MCF 10A (cell line): ENCODE results near the gene POLR2M. TPM values are rescaled to one million over a fixed set of nuclear protein-coding genes. Genes with fewer than 3 reads are reported as not detected.
A peak's percentile ranks its signal among the peaks of the same experiment; 100 is the strongest.

ENCODE experiments used
- BruUV-seq: library from RNA; stranded (reverse); fragments of 400-500 nt; replicated peaks from 2 replicates; lab custom pipeline; 2021; lab: Mats Ljungman, UMichigan
- CTCF ChIA-PET: fragments of 300-600 bp; sonication (Branson Sonifier 250); formaldehyde crosslinking; extraction: SDS; loops from one replicate; lab custom pipeline; 2021; ENCODE audit warnings: antibody characterized with exemption, inconsistent platforms; lab: Yijun Ruan, JAX
- POLR2A ChIA-PET: fragments of 300-600, 350-650 bp; sonication (Branson Sonifier 250); formaldehyde crosslinking; extraction: SDS; loops from one replicate; lab custom pipeline; 2020; ENCODE audit warnings: antibody characterized with exemption, inconsistent platforms; lab: Yijun Ruan, JAX
- DNase-seq: peaks from one replicate; pipeline ENCODE4 v3.0.0-alpha.2; 2018; ENCODE audit not compliant: unreplicated experiment
- H3K27ac Mint-ChIP-seq: one replicate; pipeline ENCODE4 v1.8.0; 2022; ENCODE audit warnings: mild to moderate bottlenecking, low read depth, mixed read lengths; ENCODE audit not compliant: unreplicated experiment
- H3K27me3 Mint-ChIP-seq: one replicate; pipeline ENCODE4 v1.8.0; 2022; ENCODE audit warnings: mixed read lengths; ENCODE audit not compliant: insufficient read depth, unreplicated experiment
- H3K36me3 Mint-ChIP-seq: one replicate; pipeline ENCODE4 v1.8.0; 2022; ENCODE audit warnings: mild to moderate bottlenecking, moderate library complexity, mixed read lengths; ENCODE audit not compliant: insufficient read depth, unreplicated experiment
- H3K4me1 Mint-ChIP-seq: one replicate; pipeline ENCODE4 v1.8.0; 2022; ENCODE audit warnings: mixed read lengths; ENCODE audit not compliant: insufficient read depth, unreplicated experiment
- H3K4me3 Mint-ChIP-seq: one replicate; pipeline ENCODE4 v1.8.0; 2022; ENCODE audit warnings: mild to moderate bottlenecking, moderate library complexity, mixed read lengths; ENCODE audit not compliant: unreplicated experiment
- H3K9me3 Mint-ChIP-seq: one replicate; pipeline ENCODE4 v1.8.0; 2022; ENCODE audit warnings: mixed read lengths; ENCODE audit not compliant: unreplicated experiment
- intact Hi-C: fragments of 100-400 bp; cut with micrococcal nuclease; formaldehyde crosslinking; loops from 2 replicates; pipeline ENCODE4 v1.14.1; 2022
- total RNA-seq: library from RNA; stranded (reverse); gene quantifications from 2 replicates; pipeline ENCODE4 v1.2.3, GENCODE V29; 2022
- TF ChIP-seq, protein P1 (sequence below): fragments of 200-600 bp; IDR thresholded peaks from one replicate; pipeline ENCODE4 v1.8.0; 2022; ENCODE audit warnings: antibody characterized with exemption, mild to moderate bottlenecking; ENCODE audit not compliant: unreplicated experiment

POLR2M gene
- total RNA-seq, 1 experiment from 2014 or later: 114 TPM

DNA sequence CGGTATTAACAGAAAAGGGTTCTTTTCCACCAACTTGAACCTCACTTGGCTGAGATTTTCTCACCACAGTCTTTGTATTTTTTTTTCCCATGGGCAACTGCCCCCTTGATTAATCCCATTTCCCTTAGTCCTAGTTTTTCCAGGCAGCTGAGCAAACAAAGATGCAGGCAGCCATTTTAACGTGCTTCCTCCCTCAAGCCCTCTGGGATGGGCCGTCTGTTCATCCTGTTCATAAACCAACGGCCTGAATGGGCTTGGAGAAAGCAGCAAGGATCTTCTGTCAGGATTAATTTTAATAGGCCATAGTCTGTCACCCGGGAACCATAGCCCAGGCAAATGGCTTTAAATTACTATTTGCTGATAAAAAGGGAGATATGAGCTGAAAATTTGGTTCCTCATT lies 10.4 kb upstream of the POLR2M start:
- Mint-ChIP-seq H3K4me1 (peaks cover 50% of the 10 kb centered on the region), H3K27ac (no peak overlapping the region), H3K36me3 (no peaks in the 10 kb centered on the region), H3K9me3 (no peaks in the 10 kb centered on the region), H3K27me3 (no peaks in the 10 kb centered on the region), H3K4me3 (no peak overlapping the region)
- intact Hi-C loops: no loop called here
- ChIA-PET POLR2A (interaction anchor here (4.5 kb wide), 1 partner anchor 11 kb away, joined by 40 read pairs; the partner anchor contains the start of gene POLR2M), CTCF (interaction anchor here (1.0 to 1.8 kb wide), 3 partner anchors 10 to 137 kb away, joined by 3 to 6 read pairs (median 3); partner anchors contain the start of gene POLR2M)
- DNase-seq: no peak
- no TSS peak for BruUV-seq
- TF ChIP-seq, protein P1, sequence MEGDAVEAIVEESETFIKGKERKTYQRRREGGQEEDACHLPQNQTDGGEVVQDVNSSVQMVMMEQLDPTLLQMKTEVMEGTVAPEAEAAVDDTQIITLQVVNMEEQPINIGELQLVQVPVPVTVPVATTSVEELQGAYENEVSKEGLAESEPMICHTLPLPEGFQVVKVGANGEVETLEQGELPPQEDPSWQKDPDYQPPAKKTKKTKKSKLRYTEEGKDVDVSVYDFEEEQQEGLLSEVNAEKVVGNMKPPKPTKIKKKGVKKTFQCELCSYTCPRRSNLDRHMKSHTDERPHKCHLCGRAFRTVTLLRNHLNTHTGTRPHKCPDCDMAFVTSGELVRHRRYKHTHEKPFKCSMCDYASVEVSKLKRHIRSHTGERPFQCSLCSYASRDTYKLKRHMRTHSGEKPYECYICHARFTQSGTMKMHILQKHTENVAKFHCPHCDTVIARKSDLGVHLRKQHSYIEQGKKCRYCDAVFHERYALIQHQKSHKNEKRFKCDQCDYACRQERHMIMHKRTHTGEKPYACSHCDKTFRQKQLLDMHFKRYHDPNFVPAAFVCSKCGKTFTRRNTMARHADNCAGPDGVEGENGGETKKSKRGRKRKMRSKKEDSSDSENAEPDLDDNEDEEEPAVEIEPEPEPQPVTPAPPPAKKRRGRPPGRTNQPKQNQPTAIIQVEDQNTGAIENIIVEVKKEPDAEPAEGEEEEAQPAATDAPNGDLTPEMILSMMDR: no peak

DNA sequence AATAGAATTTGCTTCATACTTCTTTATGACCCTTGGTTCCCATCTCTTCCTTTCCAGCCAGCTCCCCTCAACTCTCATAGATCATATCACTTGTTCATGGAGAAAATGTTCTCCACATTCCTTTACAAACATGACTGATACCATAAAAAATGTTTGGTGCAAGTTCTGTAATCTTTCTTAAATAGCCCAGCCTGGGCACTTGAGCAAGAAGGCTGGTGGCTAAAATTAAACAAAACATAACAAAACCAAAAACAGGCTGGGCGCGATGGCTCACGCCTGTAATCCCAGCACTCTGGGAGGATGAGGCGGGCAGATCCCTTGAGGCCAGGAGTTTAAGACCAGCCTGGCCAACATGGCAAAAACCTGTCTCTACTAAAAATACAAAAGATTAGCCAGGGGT lies 8.9 kb upstream of the POLR2M start:
- H3K4me1 Mint-ChIP-seq: peaks cover 37% of the 10 kb centered on the region
- no TSS peak for BruUV-seq
- DNase-seq: peak; percentile 49
- H3K4me3 Mint-ChIP-seq: no peak overlapping the region
- TF ChIP-seq, protein P1: no peak
- H3K27ac Mint-ChIP-seq: peak overlapping the region; percentile 17
- no peaks in the 10 kb centered on the region for H3K9me3 Mint-ChIP-seq
- CTCF ChIA-PET: interaction anchor here (0.6 to 1.8 kb wide), 4 partner anchors 8 to 106 kb away, joined by 3 to 6 read pairs (median 3); partner anchors contain the start of gene POLR2M
- no peaks in the 10 kb centered on the region for H3K27me3 Mint-ChIP-seq
- H3K36me3 Mint-ChIP-seq: no peaks in the 10 kb centered on the region
- intact Hi-C loops: no loop called here
- POLR2A ChIA-PET: interaction anchor here (0.6 to 4.5 kb wide), 3 partner anchors 9 to 124 kb away, joined by 3 to 40 read pairs (median 3); partner anchors contain the start of gene POLR2M

DNA sequence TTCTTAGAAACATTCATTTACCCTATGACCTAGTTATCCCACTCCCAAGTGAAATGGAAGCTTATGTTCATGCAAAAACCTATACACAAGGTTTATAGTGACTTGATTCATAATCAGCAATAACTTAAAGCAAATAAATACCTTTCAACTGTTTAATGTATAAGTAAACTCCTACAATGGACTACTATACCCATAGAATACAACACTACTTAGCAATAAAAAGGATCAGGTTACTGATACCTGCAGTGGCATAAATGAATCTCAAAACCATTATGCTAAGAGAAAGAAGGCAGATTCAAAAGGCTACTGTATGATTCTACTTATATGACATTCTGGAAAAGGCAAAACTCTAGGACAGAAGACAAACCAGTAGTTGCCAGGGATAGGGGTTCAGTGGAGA lies 8.3 kb upstream of the POLR2M start:
- ChIA-PET CTCF (no interaction called here), POLR2A (interaction anchor here (0.7 to 4.5 kb wide), 2 partner anchors 8 to 123 kb away, joined by 3 to 40 read pairs; partner anchors contain the start of gene POLR2M)
- no peak overlapping the region for H3K4me3 Mint-ChIP-seq
- H3K9me3 Mint-ChIP-seq: no peaks in the 10 kb centered on the region
- no peaks in the 10 kb centered on the region for H3K27me3 Mint-ChIP-seq
- intact Hi-C loops: no loop called here
- H3K4me1 Mint-ChIP-seq: peaks cover 39% of the 10 kb centered on the region
- TF ChIP-seq, protein P1: no peak
- H3K27ac Mint-ChIP-seq: no peak overlapping the region
- DNase-seq: no peak
- H3K36me3 Mint-ChIP-seq: no peaks in the 10 kb centered on the region
- BruUV-seq: no TSS peak

DNA sequence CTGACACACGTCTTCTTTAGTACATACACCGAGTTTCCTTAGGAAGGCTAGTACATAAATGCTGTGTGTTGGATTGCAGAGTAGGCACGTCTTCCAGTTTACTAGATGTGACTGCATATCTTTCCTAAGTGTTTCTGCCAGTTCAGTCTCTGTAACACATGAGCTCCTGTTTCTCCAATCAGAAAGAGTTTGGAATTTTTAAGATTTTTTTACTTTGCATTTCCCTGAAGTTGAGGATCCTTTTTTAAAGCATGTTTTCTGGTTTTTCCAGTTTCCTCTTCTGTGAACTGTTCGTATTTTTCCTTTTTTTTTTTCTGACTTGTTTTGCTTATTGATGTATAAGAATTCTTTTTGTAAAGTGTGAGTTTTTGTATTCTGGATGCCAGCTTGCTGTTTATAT lies 7.5 kb upstream of the POLR2M start:
- CTCF ChIA-PET: interaction anchor here (0.5 to 1.1 kb wide), 3 partner anchors 18 to 56 kb away, joined by 4 read pairs; no protein-coding TSS in a partner anchor
- Mint-ChIP-seq H3K36me3 (no peaks in the 10 kb centered on the region), H3K27ac (no peak overlapping the region), H3K9me3 (no peaks in the 10 kb centered on the region), H3K4me1 (peaks cover 44% of the 10 kb centered on the region), H3K27me3 (no peaks in the 10 kb centered on the region), H3K4me3 (no peak overlapping the region)
- BruUV-seq: no TSS peak
- no peak for DNase-seq
- TF ChIP-seq, protein P1: no peak
- POLR2A ChIA-PET: interaction anchor here (0.6 kb wide), 1 partner anchor 50 kb away, joined by 3 read pairs; no protein-coding TSS in a partner anchor
- intact Hi-C loops: no loop called here
